H9 (cell line): ENCODE data around the gene ASTL. TPM values are rescaled to one million over a fixed set of nuclear protein-coding genes. Genes with fewer than 3 reads are reported as not detected.

Experiments used
- DNase-seq: peaks from one replicate; pipeline ENCODE4 v3.0.0-alpha.2; 2017
- H2AFZ ChIP-seq: one replicate; pipeline ENCODE4 v1.6.1; 2013; ENCODE audit warnings: mild to moderate bottlenecking, low read length, control low read depth, moderate library complexity
- H2AK5ac ChIP-seq: 2 replicates; pipeline ENCODE4 v1.6.1; 2013; ENCODE audit warnings: low read length, control low read depth, mixed read lengths; ENCODE audit not compliant: insufficient read length
- H2BK120ac ChIP-seq: one replicate; pipeline ENCODE4 v1.6.1; 2013; ENCODE audit warnings: low read depth, mild to moderate bottlenecking, low read length, control low read depth, inconsistent platforms; ENCODE audit not compliant: poor library complexity, severe bottlenecking
- H2BK12ac ChIP-seq: 2 replicates; pipeline ENCODE4 v1.6.1; 2013; ENCODE audit warnings: low read length, control low read depth, mixed read lengths, low read depth; ENCODE audit not compliant: insufficient read length
- H2BK15ac ChIP-seq: 2 replicates; pipeline ENCODE4 v1.6.1; 2013; ENCODE audit warnings: low read depth, low read length, control low read depth
- H2BK20ac ChIP-seq: one replicate; pipeline ENCODE4 v1.6.1; 2013; ENCODE audit warnings: low read depth, mild to moderate bottlenecking, low read length, control low read depth, inconsistent platforms; ENCODE audit not compliant: poor library complexity, severe bottlenecking
- H2BK5ac ChIP-seq: 2 replicates; pipeline ENCODE4 v1.6.1; 2013; ENCODE audit warnings: low read length, control low read depth, mixed read lengths; ENCODE audit not compliant: insufficient read length
- H3K14ac ChIP-seq: 2 replicates; pipeline ENCODE4 v1.6.1; 2013; ENCODE audit warnings: low read length, control low read depth; ENCODE audit not compliant: insufficient read depth
- H3K18ac ChIP-seq: 2 replicates; pipeline ENCODE4 v1.6.1; 2013; ENCODE audit warnings: low read depth, mild to moderate bottlenecking, mixed read lengths, low read length, control low read depth; ENCODE audit not compliant: insufficient read length
- H3K23ac ChIP-seq: 2 replicates; pipeline ENCODE4 v1.6.1; 2013; ENCODE audit warnings: low read length, control low read depth, mixed read lengths, low read depth; ENCODE audit not compliant: insufficient read length
- H3K23me2 ChIP-seq: 2 replicates; pipeline ENCODE4 v1.6.1; 2013; ENCODE audit warnings: low read depth, mild to moderate bottlenecking, mixed read lengths, low read length, control low read depth; ENCODE audit not compliant: insufficient read length, poor library complexity, severe bottlenecking
- H3K27ac ChIP-seq: 2 replicates; pipeline ENCODE4 v1.5.1; 2013; ENCODE audit warnings: low read length, control low read depth, mixed read lengths, low read depth; ENCODE audit not compliant: insufficient read length
- H3K27me3 ChIP-seq: 2 replicates; pipeline ENCODE4 v1.6.1; 2013; ENCODE audit warnings: low read length, control low read depth, inconsistent platforms; ENCODE audit not compliant: insufficient read depth
- H3K4ac ChIP-seq: 2 replicates; pipeline ENCODE4 v1.6.1; 2013; ENCODE audit warnings: low read depth, mild to moderate bottlenecking, control low read depth, inconsistent platforms, low read length, moderate library complexity
- H3K4me1 ChIP-seq: 2 replicates; pipeline ENCODE4 v1.6.1; 2013; ENCODE audit warnings: low read length, control low read depth, inconsistent platforms; ENCODE audit not compliant: insufficient read depth
- H3K4me2 ChIP-seq: 2 replicates; pipeline ENCODE4 v1.6.1; 2013; ENCODE audit warnings: low read length, control low read depth, mixed read lengths; ENCODE audit not compliant: insufficient read length, insufficient read depth
- H3K56ac ChIP-seq: 2 replicates; pipeline ENCODE4 v1.6.1; 2013; ENCODE audit warnings: low read depth, mild to moderate bottlenecking, mixed read lengths, low read length, control low read depth; ENCODE audit not compliant: insufficient read length
- H3K79me1 ChIP-seq: 2 replicates; pipeline ENCODE4 v1.6.1; 2013; ENCODE audit warnings: low read depth, mild to moderate bottlenecking, moderate library complexity, low read length, control low read depth, inconsistent platforms; ENCODE audit not compliant: insufficient read depth, poor library complexity, severe bottlenecking
- H3K79me2 ChIP-seq: 2 replicates; pipeline ENCODE4 v1.6.1; 2013; ENCODE audit warnings: low read length, control low read depth, inconsistent platforms; ENCODE audit not compliant: insufficient read depth
- H3K9ac ChIP-seq: 2 replicates; pipeline ENCODE4 v1.6.1; 2013; ENCODE audit warnings: low read length, control low read depth, mixed read lengths; ENCODE audit not compliant: insufficient read length; ENCODE audit errors: extremely low read depth
- H3K9me3 ChIP-seq: one replicate; pipeline ENCODE4 v1.6.1; 2013; ENCODE audit warnings: low read depth, low read length, inconsistent platforms; ENCODE audit not compliant: control insufficient read depth
- H3T11ph ChIP-seq: one replicate; pipeline ENCODE4 v1.6.1; 2013; ENCODE audit warnings: mild to moderate bottlenecking, low read length, control low read depth, inconsistent platforms
- H4K20me1 ChIP-seq: one replicate; pipeline ENCODE4 v1.6.1; 2013; ENCODE audit not compliant: control insufficient read depth, insufficient read length, insufficient read depth
- H4K5ac ChIP-seq: 2 replicates; pipeline ENCODE4 v1.6.1; 2013; ENCODE audit warnings: low read depth, mild to moderate bottlenecking, mixed read lengths, low read length, control low read depth; ENCODE audit not compliant: insufficient read length
- H4K8ac ChIP-seq: replicated peaks from 2 replicates; pipeline ENCODE4 v1.6.1; 2013; ENCODE audit warnings: low read length, control low read depth, mixed read lengths, low read depth; ENCODE audit not compliant: insufficient read length
- H4K91ac ChIP-seq: 2 replicates; pipeline ENCODE4 v1.6.1; 2013; ENCODE audit warnings: low read depth, mild to moderate bottlenecking, moderate library complexity, mixed read lengths, low read length, control low read depth; ENCODE audit not compliant: insufficient read length
- H3K27ac Mint-ChIP-seq, 3 experiments: 2 replicates in 2 of 3; 3 replicates in 1 of 3; pipeline ENCODE4 v1.8.0; 2020 to 2021; ENCODE audit warnings: mixed read lengths in 3 of 3, mild to moderate bottlenecking in 1 of 3, moderate library complexity in 1 of 3
- H3K27me3 Mint-ChIP-seq: 2 replicates; pipeline ENCODE4 v1.8.0; 2021; ENCODE audit warnings: low read depth, mild to moderate bottlenecking, moderate library complexity, mixed read lengths
- H3K36me3 Mint-ChIP-seq, 3 experiments: 2 replicates in 2 of 3; 3 replicates in 1 of 3; pipeline ENCODE4 v1.8.0; 2020 to 2021; ENCODE audit warnings: low read depth in 3 of 3, mixed read lengths in 3 of 3; ENCODE audit not compliant: insufficient read depth in 1 of 3
- H3K4me1 Mint-ChIP-seq, 2 experiments: 2 replicates each; pipeline ENCODE4 v1.8.0; 2020; ENCODE audit warnings: mixed read lengths in 2 of 2
- H3K4me3 Mint-ChIP-seq, 2 experiments: 2 replicates in 1 of 2; 3 replicates in 1 of 2; pipeline ENCODE4 v1.8.0; 2020 to 2021; ENCODE audit warnings: mild to moderate bottlenecking in 2 of 2, mixed read lengths in 2 of 2, moderate library complexity in 1 of 2
- H3K9me3 Mint-ChIP-seq, 2 experiments: 2 replicates in 1 of 2; 3 replicates in 1 of 2; pipeline ENCODE4 v1.8.0; 2020; ENCODE audit warnings: mild to moderate bottlenecking in 2 of 2, mixed read lengths in 2 of 2, moderate library complexity in 1 of 2
- CTCF ChIP-seq: fragments of 200-600 bp; sonication (generic); conservative IDR thresholded peaks from 3 replicates; pipeline ENCODE4 v1.8.0; 2021; ENCODE audit warnings: antibody characterized with exemption, mild to moderate bottlenecking
- WGBS: extraction: QIAGEN DNeasy Blood & Tissue Kit; methylation state at CpG from one replicate; pipeline ENCODE4 v1.1.7; 2013; ENCODE audit warnings: missing lambda C conversion rate, low lambda C conversion rate, mixed read lengths; ENCODE audit not compliant: insufficient read length; ENCODE audit errors: extremely low coverage; 5-methylcytosine and 5-hydroxymethylcytosine counted together
- total RNA-seq: library from RNA; stranded (reverse); gene quantifications from 2 replicates; pipeline ENCODE4 v1.2.1, GENCODE V29; 2021

ASTL gene
- total RNA-seq, 1 experiment from 2014 or later: 0.81 TPM

GRCh38 chr2:96131152-96131812, 7.0 kb downstream of the ASTL start:
- Histone ChIP-seq H4K91ac (no peak overlapping the region), H3T11ph (no peak overlapping the region), H3K4me1 (no peaks in the 10 kb centered on the region), H3K9me3 (no peaks in the 10 kb centered on the region), H4K5ac (no peak overlapping the region), H2AK5ac (no peak overlapping the region), H2AFZ (no peak overlapping the region), H3K14ac (peak overlapping the region; percentile 46; the same call in 1 of the 2 replicates), H2BK5ac (no peak overlapping the region), H4K20me1 (no peaks in the 10 kb centered on the region), H2BK15ac (no peak overlapping the region), H3K4me2 (no peak overlapping the region), H2BK20ac (no peak overlapping the region), H3K9ac (no peak overlapping the region), H3K4ac (no peak overlapping the region), H3K23me2 (no peaks in the 10 kb centered on the region), H4K8ac (no peak overlapping the region), H2BK12ac (no peak overlapping the region), H2BK120ac (no peak overlapping the region), H3K23ac (no peak overlapping the region), H3K56ac (no peak overlapping the region), H3K18ac (no peak overlapping the region), H3K27me3 (no peaks in the 10 kb centered on the region), H3K79me1 (no peaks in the 10 kb centered on the region), H3K27ac (no peak overlapping the region), H3K79me2 (no peaks in the 10 kb centered on the region)
- H3K36me3 Mint-ChIP-seq: no peaks in the 10 kb centered on the region
- no peak for DNase-seq
- peak overlapping the region in 1 of 3 experiments; percentile 68; a peak in 1 of 7 replicates for H3K27ac Mint-ChIP-seq
- no peaks in the 10 kb centered on the region for H3K9me3 Mint-ChIP-seq
- H3K4me1 Mint-ChIP-seq: no peaks in the 10 kb centered on the region
- no CpG with 5 or more reads among the region's 10 CpGs for whole genome bisulfite sequencing
- no peak for TF ChIP-seq CTCF
- H3K4me3 Mint-ChIP-seq: no peak overlapping the region
- peaks cover 22% of the 10 kb centered on the region for H3K27me3 Mint-ChIP-seq
